B cell (primary cell): Measurements from ENCODE around the gene PLCD1. TPM values are rescaled to one million over a fixed set of nuclear protein-coding genes. Genes with fewer than 3 reads are reported as not detected.

Experiments
- ATAC-seq: fragments of 200-7000 bp; cut with Tn5 transposase; one replicate; pipeline ENCODE4 v1.10.0; 2021; ENCODE audit warnings: low read depth, mild to moderate bottlenecking, moderate number of reproducible peaks, moderate library complexity
- CTCF ChIA-PET: fragments of 350-600 bp; sonication (Branson Sonifier 250); formaldehyde crosslinking; loops from one replicate; lab custom pipeline; 2021; ENCODE audit warnings: antibody characterized with exemption, inconsistent platforms; lab: Charles Lee
- POLR2A ChIA-PET: fragments of 350-600 bp; sonication (Branson Sonifier 250); formaldehyde crosslinking; loops from one replicate; lab custom pipeline; 2021; ENCODE audit warnings: antibody characterized with exemption; lab: Charles Lee
- DNase-seq: peaks from one replicate; pipeline ENCODE4 v3.0.0; 2013
- H2AFZ ChIP-seq: 2 replicates; pipeline ENCODE4 v1.6.1; 2012; ENCODE audit warnings: mild to moderate bottlenecking, low read depth, low read length; ENCODE audit not compliant: insufficient read depth, poor library complexity, severe bottlenecking
- H3K27ac ChIP-seq, 2 donors: 1 replicate in 1 of 2; 2 replicates in 1 of 2; pipeline ENCODE4 v1.5.1; 2012 to 2013; ENCODE audit warnings: low read length in 2 of 2, mild to moderate bottlenecking in 2 of 2, moderate library complexity in 1 of 2
- H3K27me3 ChIP-seq, 4 experiments: fragments of 200-600 bp in 1 of 4; sonication (generic) in 1 of 4; replicated peaks in 1 of 4; 1 replicate in 2 of 4; 2 replicates in 2 of 4; pipeline versions ENCODE4 v1.6.1 to v1.7.0; 2013 to 2016; ENCODE audit warnings: low read length in 3 of 4, mild to moderate bottlenecking in 2 of 4, mixed read lengths in 1 of 4, moderate library complexity in 1 of 4; ENCODE audit not compliant: insufficient read depth in 4 of 4, control insufficient read depth in 3 of 4; ENCODE audit errors: control extremely low read depth in 1 of 4
- H3K36me3 ChIP-seq, 2 experiments: replicated peaks in 1 of 2; 1 replicate in 1 of 2; 2 replicates in 1 of 2; pipeline versions ENCODE4 v1.6.1 to v1.7.1; 2013; ENCODE audit warnings: low read length in 1 of 2; ENCODE audit not compliant: insufficient read depth in 2 of 2, control insufficient read depth in 1 of 2; ENCODE audit errors: control extremely low read depth in 1 of 2, extremely low read depth in 1 of 2
- H3K4me1 ChIP-seq, 2 donors: fragments of 200-600 bp in 1 of 2; sonication (generic) in 1 of 2; 1 replicate in 1 of 2; 2 replicates in 1 of 2; pipeline versions ENCODE4 v1.5.1 to v1.6.1; 2013 to 2017; ENCODE audit warnings: low read length in 2 of 2; ENCODE audit not compliant: control insufficient read depth in 2 of 2, insufficient read depth in 2 of 2
- H3K4me2 ChIP-seq: replicated peaks from 2 replicates; pipeline ENCODE3; 2012; ENCODE audit warnings: mild to moderate bottlenecking, low read depth, low read length; ENCODE audit not compliant: poor library complexity, severe bottlenecking
- H3K4me3 ChIP-seq, 5 experiments: fragments of 200-600 bp in 1 of 5; sonication (generic) in 1 of 5; 1 replicate in 3 of 5; 2 replicates in 2 of 5; pipeline versions ENCODE4 v1.5.1 to v1.7.0; 2011 to 2016; ENCODE audit warnings: low read length in 4 of 5, mild to moderate bottlenecking in 4 of 5, low read depth in 2 of 5, control low read depth in 1 of 5, moderate library complexity in 1 of 5; ENCODE audit not compliant: insufficient read depth in 1 of 5; ENCODE audit errors: control extremely low read depth in 1 of 5, extremely low read depth in 1 of 5
- H3K79me2 ChIP-seq: fragments of 200-600 bp; sonication (generic); one replicate; pipeline ENCODE4 v1.6.0; 2016; ENCODE audit warnings: low read length; ENCODE audit not compliant: control insufficient read depth, insufficient read depth
- H3K9ac ChIP-seq: fragments of 200-600 bp; sonication (generic); 2 replicates; pipeline ENCODE4 v1.6.1; 2017; ENCODE audit warnings: mild to moderate bottlenecking, low read length, moderate library complexity
- H3K9me3 ChIP-seq, 3 donors: one replicate each; pipeline versions ENCODE4 v1.6.1 to v1.7.1; 2013; ENCODE audit warnings: low read length in 2 of 3; ENCODE audit not compliant: control insufficient read depth in 2 of 3, insufficient read depth in 1 of 3; ENCODE audit errors: control extremely low read depth in 1 of 3
- H4K20me1 ChIP-seq: 2 replicates; pipeline ENCODE4 v1.6.0; 2012; ENCODE audit warnings: mild to moderate bottlenecking, low read length; ENCODE audit not compliant: insufficient read depth, control insufficient read depth, poor library complexity, severe bottlenecking
- H3K27ac Mint-ChIP-seq: one replicate; pipeline ENCODE4 v1.8.0; 2021; ENCODE audit warnings: mixed read lengths
- H3K27me3 Mint-ChIP-seq: one replicate; pipeline ENCODE4 v1.8.0; 2021; ENCODE audit warnings: mixed read lengths
- H3K4me1 Mint-ChIP-seq: one replicate; pipeline ENCODE4 v1.8.0; 2021; ENCODE audit warnings: mixed read lengths
- H3K4me3 Mint-ChIP-seq: one replicate; pipeline ENCODE4 v1.8.0; 2021; ENCODE audit warnings: mixed read lengths
- H3K9me3 Mint-ChIP-seq: one replicate; pipeline ENCODE4 v1.8.0; 2022; ENCODE audit warnings: mixed read lengths; ENCODE audit not compliant: insufficient read depth
- CTCF ChIP-seq: fragments of 200-600 bp; IDR thresholded peaks from one replicate; pipeline ENCODE4 v1.8.0; 2022; ENCODE audit warnings: antibody characterized with exemption, mild to moderate bottlenecking
- EZH2 ChIP-seq: IDR thresholded peaks from 2 replicates; pipeline ENCODE4 v1.6.1; 2012; ENCODE audit warnings: borderline replicate concordance, low read depth, mild to moderate bottlenecking, moderate library complexity, low read length; ENCODE audit not compliant: insufficient read depth, poor library complexity, severe bottlenecking
- WGBS: methylation state at CpG from one replicate; pipeline ENCODE4 v1.1.5; 2013; ENCODE audit warnings: missing lambda C conversion rate; ENCODE audit not compliant: insufficient coverage; 5-methylcytosine and 5-hydroxymethylcytosine counted together
- intact Hi-C: fragments of 100-400 bp; cut with micrococcal nuclease; formaldehyde crosslinking; loops from one replicate; pipeline ENCODE4 v1.10.0; 2022
- polyA plus RNA-seq: library from polyadenylated mRNA; depleted of rRNA; stranded (reverse); fragments of >200 nt; gene quantifications from 2 replicates; pipeline ENCODE4 v1.2.3, GENCODE V29; 2012
- total RNA-seq, 2 donors: library from RNA; stranded (reverse); fragments of 120-200 nt in 1 of 2; gene quantifications; 1 replicate in 1 of 2; 2 replicates in 1 of 2; pipeline versions ENCODE4 v1.2.3 to v1.2.4, GENCODE V29; 2013 to 2022

Gene PLCD1
- total and polyA plus RNA-seq, 2 donors (not counting 1 experiment from before 2014, with no cell fraction given): 5.8 to 10.1 TPM

- Histone ChIP-seq H3K27me3 (no peaks in the 10 kb centered on the region), H3K4me3 (no peak overlapping the region), H2AFZ (no peak overlapping the region), H3K9me3 (no peaks in the 10 kb centered on the region), H4K20me1 (no peaks in the 10 kb centered on the region), H3K36me3 (no peaks in the 10 kb centered on the region), H3K9ac (no peak overlapping the region), H3K79me2 (no peaks in the 10 kb centered on the region), H3K27ac (no peak overlapping the region), H3K4me1 (no peaks in the 10 kb centered on the region), H3K4me2 (no peak overlapping the region)
- CTCF ChIA-PET: interaction anchor here (0.8 to 2.6 kb wide), 3 partner anchors 10 to 13 kb away, joined by 3 to 9 read pairs (median 3); no protein-coding TSS in a partner anchor
- Mint-ChIP-seq H3K27me3 (peaks cover 11% of the 10 kb centered on the region), H3K4me1 (no peaks in the 10 kb centered on the region), H3K9me3 (no peaks in the 10 kb centered on the region), H3K27ac (no peak overlapping the region), H3K4me3 (no peak overlapping the region)
- TF ChIP-seq CTCF (no peak), EZH2 (no peak)
- 96% methylated on average over 6 of the region's 7 CpGs for WGBS
- no peak for ATAC-seq
- no peak for DNase-seq
- intact Hi-C loops: no loop called here
- POLR2A ChIA-PET: no interaction called here
Measured at GRCh38 chr3:37984051-37984450, 45.4 kb downstream of the PLCD1 start.

GRCh38 chr3:37982331-37982730 is 47.1 kb downstream of the PLCD1 start:
- ATAC-seq (no peak), DNase-seq (no peak)
- no peak overlapping the region for H3K4me3 ChIP-seq
- H3K4me2 ChIP-seq: no peak overlapping the region
- Mint-ChIP-seq H3K27ac (no peak overlapping the region), H3K9me3 (no peaks in the 10 kb centered on the region), H3K4me3 (no peak overlapping the region), H3K27me3 (peaks cover 11% of the 10 kb centered on the region), H3K4me1 (no peaks in the 10 kb centered on the region)
- H3K9ac ChIP-seq: no peak overlapping the region
- no peak overlapping the region for H3K27ac ChIP-seq
- no peaks in the 10 kb centered on the region for H4K20me1 ChIP-seq
- H3K36me3 ChIP-seq: no peaks in the 10 kb centered on the region
- H3K9me3 ChIP-seq: no peaks in the 10 kb centered on the region
- intact Hi-C loops: no loop called here
- CTCF ChIA-PET: interaction anchor here (3.6 kb wide), 1 partner anchor 14 kb away, joined by 12 read pairs; no protein-coding TSS in a partner anchor
- no peak overlapping the region for H2AFZ ChIP-seq
- H3K79me2 ChIP-seq: no peaks in the 10 kb centered on the region
- H3K27me3 ChIP-seq: no peaks in the 10 kb centered on the region
- no peak for TF ChIP-seq CTCF
- no peak for TF ChIP-seq EZH2
- WGBS: no CpG with 5 or more reads among the region's 1 CpG
- POLR2A ChIA-PET: no interaction called here
- no peaks in the 10 kb centered on the region for H3K4me1 ChIP-seq
